ENCODE measurements around the gene PDZK1. TPM values are rescaled to one million over a fixed set of nuclear protein-coding genes. Genes with fewer than 3 reads are reported as not detected.
"Not testable (repeated sequence)": the region's sequence is repeated elsewhere in the genome, so short reads cannot be mapped to it uniquely, and the experiment has no call there.

The PDZK1 gene
- total RNA-seq, 1 donor from 2014 or later, result 0.58 TPM

DNA sequence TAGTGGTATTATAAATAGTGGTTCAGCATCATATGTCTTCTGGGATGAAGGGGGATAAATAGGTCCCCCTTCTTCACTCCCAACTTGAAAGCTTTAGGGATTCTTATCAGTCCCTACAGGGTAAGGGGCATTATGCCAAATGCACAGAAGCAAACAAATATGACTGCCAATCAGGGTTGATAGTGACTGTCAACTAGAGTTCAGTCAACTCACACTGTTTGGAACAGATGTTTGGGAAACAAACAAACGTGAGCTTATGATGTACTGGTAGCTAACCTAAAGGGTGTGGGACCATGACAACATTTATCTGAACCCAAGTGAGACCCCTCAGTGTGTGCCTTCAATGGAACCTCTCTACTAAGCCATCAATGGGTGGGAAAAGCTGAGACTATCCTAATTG, 34.0 kb downstream of the PDZK1 start:
- DNase-seq (ENCODE audit: low spot score); intact Hi-C loops (cut with DNase I); ATAC-seq: not testable (repeated sequence)

DNA sequence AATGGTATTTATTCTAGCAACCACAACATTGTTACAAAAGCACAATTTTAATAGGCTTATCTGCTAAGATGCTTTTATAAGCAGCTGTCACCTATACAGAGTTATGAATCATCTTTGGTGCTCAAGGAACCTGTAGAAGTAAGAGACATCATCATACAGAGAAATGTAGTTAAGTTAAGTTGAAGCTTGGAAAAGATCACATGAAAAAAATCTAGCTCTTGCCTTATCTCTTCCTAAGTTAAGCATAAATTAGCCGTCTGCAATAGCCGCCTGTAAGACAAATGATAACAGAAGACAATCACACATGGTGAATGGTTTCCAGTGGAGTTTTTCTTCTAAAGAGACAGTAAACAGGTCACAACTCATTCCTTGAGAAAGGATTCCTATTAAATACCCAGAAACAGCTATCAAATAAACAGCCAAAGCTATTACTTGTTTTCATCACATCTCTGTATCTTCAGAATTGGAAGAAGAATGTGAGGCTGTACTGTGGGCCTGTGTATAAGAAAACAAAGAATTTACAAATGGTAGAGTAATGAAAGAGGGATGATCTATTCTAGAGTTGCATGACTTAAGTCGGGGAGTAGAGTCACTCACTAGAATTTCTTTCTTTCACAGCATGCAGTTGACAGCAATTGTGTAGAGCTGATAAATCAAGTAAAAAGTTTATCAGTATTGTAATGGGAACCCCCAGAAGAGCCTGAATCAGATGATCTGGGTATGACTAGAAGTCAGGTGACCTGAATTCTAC, 36.0 kb downstream of the PDZK1 start:
- DNase-seq (ENCODE audit: low spot score); intact Hi-C loops (cut with DNase I); ATAC-seq: not testable (repeated sequence)

DNA sequence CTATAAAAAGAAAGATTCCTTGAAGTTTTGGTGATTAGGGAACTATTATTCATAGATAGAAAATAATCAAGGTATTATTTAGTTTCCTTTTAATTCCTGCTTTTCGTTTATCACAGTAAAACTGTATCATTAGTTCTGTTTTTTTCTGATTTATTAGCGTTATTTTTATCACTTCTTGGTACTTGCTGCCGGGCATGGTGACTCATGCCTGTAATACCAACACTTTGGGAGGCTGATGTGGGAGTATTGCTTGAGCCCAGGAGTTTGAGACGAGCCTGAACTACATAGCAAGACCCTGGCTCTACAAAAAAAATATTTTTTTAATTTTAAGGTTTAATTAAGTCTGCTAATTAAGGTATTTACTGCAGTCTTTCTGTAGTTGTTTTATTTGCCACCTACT, 42.2 kb downstream of the PDZK1 start:
- intact Hi-C loops (cut with DNase I); ATAC-seq; DNase-seq (ENCODE audit: low spot score): not testable (repeated sequence)

DNA sequence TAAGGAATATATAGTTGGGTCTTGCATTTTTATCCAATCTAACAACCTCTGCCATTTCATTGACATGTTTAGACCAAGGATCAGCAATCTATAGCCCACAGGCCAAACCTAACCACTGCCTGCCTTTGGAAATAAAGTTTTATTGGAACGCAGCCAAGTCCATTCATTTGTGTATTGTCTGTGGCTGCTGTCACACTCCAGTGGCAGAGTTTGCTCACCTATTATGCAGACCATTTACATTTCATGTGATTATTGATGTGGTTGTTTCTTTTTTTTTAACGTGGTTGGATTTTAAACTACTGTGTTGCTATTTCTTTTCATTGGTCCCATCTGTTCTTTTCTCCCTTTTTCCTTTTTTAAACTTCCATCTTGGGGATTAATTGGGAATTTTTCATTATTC, 44.7 kb downstream of the PDZK1 start:
- intact Hi-C loops (cut with DNase I); DNase-seq (ENCODE audit: low spot score); ATAC-seq: not testable (repeated sequence)

DNA sequence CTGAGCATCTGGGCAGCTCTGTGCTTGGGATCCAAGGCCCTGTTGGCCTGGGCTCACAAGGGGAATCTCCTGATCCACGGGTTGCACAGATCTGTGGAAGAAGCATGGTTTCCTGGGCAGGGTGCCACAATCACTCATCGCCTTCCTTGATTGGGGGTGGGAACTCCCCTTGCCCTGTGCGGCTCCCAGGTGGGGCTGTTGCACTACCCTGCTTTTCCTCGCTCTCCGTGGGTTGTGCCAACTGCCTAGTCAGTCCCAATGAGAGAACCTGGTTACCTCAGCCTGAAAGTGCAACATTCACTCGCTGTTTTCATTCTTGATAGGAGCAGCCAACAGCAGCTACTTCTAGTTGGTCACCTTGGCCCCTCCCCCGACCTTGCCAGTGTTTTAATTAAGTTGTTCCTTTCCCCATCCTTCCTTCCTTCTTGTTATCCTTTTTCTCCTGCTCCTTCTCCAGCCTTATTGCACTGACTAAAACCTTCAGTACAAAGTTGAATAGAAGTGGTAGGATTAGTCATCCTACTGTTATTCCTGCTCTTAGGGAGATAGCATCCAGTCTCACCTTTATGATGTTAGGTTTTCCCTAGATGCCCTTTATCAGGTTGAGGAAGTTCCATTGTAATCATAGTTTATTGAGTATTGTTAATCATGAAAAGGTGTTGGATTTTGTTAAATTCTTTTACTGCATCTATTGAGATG, 50.8 kb downstream of the PDZK1 start:
- DNase-seq (ENCODE audit: low spot score); intact Hi-C loops (cut with DNase I); ATAC-seq: not testable (repeated sequence)

DNA sequence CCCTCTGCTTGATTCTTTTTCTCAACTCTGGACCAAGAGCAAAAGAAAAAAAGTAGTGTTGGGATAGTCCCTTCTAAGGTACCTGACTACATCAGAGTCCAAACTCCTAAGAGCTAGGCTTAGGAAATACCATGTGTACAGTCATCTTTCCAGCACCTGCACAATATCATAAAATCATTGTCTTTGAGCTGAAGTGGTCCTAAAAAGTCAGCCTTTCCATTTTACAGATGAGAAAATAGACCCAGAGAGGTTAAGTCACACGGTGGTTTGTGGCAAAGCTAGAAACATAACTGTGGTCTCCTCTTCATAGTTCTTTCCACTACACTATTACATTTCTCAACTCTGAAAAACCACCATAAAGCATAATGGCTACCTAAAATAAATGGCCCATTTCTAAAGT, 63.2 kb downstream of the PDZK1 start:
- DNase-seq (ENCODE audit: low spot score); intact Hi-C loops (cut with DNase I); ATAC-seq: not testable (repeated sequence)

DNA sequence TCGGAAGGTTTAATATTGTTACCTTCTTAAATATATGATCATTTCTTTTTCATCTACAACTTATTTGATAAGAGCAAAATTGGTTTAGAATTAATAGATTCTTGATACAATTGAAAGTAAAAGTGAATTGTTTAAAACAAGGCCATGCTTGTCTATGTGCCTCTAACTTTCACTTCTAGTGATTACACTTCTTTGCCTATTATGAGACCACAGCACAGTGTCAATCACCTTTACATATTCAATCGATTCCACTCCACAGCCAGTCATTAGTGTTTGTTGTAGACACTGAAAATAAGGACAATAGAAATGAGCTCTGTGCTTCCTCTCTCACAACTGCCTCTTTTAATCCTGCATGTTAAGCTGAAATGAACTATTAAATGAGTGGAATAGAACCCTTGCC, 65.3 kb downstream of the PDZK1 start:
- intact Hi-C loops (cut with DNase I); ATAC-seq; DNase-seq (ENCODE audit: low spot score): not testable (repeated sequence)

DNA sequence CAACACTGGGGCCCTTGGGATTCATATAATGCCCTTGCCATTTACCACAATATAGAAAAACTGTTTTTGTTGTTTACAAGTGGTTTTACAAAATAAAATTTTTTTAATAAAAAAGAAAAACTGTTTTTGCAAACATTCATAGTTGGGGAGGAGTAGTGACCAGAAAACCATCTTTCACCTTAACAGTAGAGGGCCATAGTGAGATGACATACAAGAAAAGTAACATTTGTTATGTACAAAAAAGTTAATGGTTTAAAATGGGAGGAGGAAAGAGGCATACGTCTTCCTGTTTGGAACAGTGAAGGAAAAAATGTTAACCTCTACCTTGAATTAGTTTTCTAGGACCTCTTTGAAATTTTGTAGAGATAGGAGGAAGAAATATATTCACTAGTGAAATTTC, 70.9 kb downstream of the PDZK1 start:
- intact Hi-C loops (cut with DNase I); DNase-seq (ENCODE audit: low spot score); ATAC-seq: not testable (repeated sequence)

DNA sequence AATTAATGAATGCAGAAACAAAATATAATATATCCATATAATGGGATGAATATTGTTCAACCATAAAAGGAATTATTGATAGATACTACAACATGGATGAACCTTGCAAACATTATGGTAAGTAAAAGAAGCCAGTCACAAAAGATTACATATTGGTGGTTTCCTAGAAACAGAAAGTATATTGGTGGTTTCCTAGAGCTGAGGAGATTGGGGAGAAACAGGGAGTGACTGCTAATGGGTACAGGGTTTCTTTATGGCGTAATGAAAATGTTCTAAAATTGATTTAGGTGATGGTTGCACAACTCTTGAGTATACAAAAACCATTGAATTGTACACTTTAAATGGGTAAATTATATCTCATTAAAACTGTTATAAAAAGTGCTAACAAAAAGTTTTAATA, 85.0 kb downstream of the PDZK1 start:
- intact Hi-C loops (cut with DNase I); DNase-seq (ENCODE audit: low spot score); ATAC-seq: not testable (repeated sequence)

Other genes with a start within 250 kb of the PDZK1 start
- gene GPR89A, start 99.4 kb downstream of the PDZK1 start, total RNA-seq, result 20.4 TPM
- 0.45 TPM for gene CD160, start 12.1 kb upstream of the PDZK1 start, total RNA-seq
- 19.9 TPM for gene RNF115, start 116.7 kb upstream of the PDZK1 start, total RNA-seq
- gene POLR3C, start 116.8 kb upstream of the PDZK1 start, total RNA-seq, result 26.2 TPM
- 3.9 TPM for gene NUDT17, start 138.3 kb upstream of the PDZK1 start, total RNA-seq
- 44.5 TPM for gene PIAS3, start 151.7 kb upstream of the PDZK1 start, total RNA-seq
- gene ANKRD35, start 178.5 kb upstream of the PDZK1 start, total RNA-seq, result 3.8 TPM
- gene ITGA10, start 202.7 kb upstream of the PDZK1 start, total RNA-seq, result 9.6 TPM
- gene PEX11B, start 211.3 kb upstream of the PDZK1 start, total RNA-seq, result 20.7 TPM
- 93.8 TPM for gene RBM8A, start 220.1 kb upstream of the PDZK1 start, total RNA-seq

Data from sciatic nerve (tissue), 2 donors.